ENCODE measurements around the gene GLYR1. TPM values are rescaled to one million over a fixed set of nuclear protein-coding genes. Genes with fewer than 3 reads are reported as not detected.

GLYR1 gene
- total RNA-seq, 2 experiments from 2014 or later: 80.4 to 85.4 TPM

DNA sequence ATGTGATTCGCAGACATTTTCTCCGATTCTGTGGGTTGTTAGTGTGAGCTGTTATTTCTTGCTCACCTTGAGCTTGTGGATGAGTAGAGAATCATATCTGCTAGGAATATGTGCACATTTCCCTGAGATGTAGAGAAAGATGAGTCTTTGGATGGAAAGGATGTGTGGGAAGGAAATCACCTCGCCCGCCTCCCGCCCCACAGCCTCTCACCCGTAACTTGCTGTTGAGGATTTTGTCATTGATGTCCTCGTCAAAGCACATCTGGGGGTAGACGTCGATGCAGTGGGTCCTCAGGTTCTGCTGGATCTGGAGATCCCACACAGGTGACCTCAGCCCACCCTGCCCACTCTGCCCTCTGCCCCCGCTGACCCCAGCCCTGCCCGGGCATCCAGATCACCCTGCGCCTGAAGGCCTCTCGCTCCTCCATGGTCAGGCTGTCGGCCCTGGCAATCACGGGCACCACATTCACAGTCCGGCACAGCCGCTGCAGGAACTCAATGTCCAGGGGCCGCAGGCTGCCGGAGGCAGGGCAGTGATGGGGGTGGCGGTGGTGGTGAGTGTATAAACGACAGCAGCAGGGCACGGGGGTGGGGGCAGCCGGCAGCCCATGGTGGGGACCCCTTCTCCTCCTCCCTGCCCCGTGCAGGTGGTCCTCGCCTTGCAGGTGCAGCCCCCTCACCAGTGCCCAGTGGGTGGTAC, 63.7 kb downstream of the GLYR1 start:
- Mint-ChIP-seq H3K4me1 (no peaks in the 10 kb centered on the region), H3K27ac (no peak overlapping the region), H3K4me3 (no peak overlapping the region), H3K9me3 (no peaks in the 10 kb centered on the region), H3K36me3 (ENCODE audit: low read depth) (no peaks in the 10 kb centered on the region), H3K27me3 (no peaks in the 10 kb centered on the region)
- DNase-seq: no peak
- ChIA-PET POLR2A (no interaction called here), CTCF (no interaction called here)

DNA sequence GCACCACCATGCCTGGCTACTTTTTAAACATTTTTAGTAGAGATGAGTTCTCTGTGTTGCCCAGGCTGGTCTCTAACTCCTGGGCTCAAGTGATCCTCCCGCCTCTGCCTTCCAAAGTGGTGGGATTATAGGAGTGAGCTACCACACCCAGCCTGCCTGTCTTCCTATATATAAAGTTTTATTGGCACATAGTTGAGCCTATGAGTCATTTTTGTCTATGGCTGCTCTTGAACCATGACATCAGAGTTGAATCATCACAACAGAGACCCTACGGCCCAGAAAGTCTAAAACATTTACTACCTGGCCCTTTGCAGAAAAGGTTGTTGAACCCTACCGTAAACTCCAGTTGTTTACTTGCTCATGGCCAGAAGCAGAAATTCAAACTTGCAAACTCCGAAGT, 66.9 kb downstream of the GLYR1 start:
- H3K36me3 Mint-ChIP-seq (ENCODE audit: low read depth): no peaks in the 10 kb centered on the region
- CTCF ChIA-PET: no interaction called here
- no peak for DNase-seq
- H3K4me3 Mint-ChIP-seq: no peak overlapping the region
- H3K9me3 Mint-ChIP-seq: no peaks in the 10 kb centered on the region
- H3K27me3 Mint-ChIP-seq: no peaks in the 10 kb centered on the region
- no peak overlapping the region for H3K27ac Mint-ChIP-seq
- POLR2A ChIA-PET: no interaction called here
- no peaks in the 10 kb centered on the region for H3K4me1 Mint-ChIP-seq

DNA sequence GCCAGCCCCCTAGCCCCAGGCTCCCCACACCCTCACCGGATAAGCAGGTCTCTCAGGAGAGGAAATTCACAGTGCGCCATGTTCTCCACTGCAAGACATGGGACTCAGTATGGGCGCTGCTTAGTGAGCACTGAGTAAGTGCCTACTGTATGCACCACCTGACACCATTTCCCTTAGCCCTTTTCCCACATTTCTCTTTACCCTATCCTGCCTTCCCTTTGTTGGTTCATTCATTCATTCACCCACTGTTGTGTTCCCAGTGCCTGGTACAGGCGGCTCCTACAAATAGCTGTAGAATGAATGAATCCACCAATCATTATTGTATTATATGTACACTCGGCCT, 69.1 kb downstream of the GLYR1 start:
- ChIA-PET CTCF (no interaction called here), POLR2A (no interaction called here)
- Mint-ChIP-seq H3K4me3 (no peak overlapping the region), H3K36me3 (ENCODE audit: low read depth) (no peaks in the 10 kb centered on the region), H3K27ac (no peak overlapping the region), H3K27me3 (no peaks in the 10 kb centered on the region), H3K9me3 (no peaks in the 10 kb centered on the region), H3K4me1 (no peaks in the 10 kb centered on the region)
- DNase-seq: no peak

DNA sequence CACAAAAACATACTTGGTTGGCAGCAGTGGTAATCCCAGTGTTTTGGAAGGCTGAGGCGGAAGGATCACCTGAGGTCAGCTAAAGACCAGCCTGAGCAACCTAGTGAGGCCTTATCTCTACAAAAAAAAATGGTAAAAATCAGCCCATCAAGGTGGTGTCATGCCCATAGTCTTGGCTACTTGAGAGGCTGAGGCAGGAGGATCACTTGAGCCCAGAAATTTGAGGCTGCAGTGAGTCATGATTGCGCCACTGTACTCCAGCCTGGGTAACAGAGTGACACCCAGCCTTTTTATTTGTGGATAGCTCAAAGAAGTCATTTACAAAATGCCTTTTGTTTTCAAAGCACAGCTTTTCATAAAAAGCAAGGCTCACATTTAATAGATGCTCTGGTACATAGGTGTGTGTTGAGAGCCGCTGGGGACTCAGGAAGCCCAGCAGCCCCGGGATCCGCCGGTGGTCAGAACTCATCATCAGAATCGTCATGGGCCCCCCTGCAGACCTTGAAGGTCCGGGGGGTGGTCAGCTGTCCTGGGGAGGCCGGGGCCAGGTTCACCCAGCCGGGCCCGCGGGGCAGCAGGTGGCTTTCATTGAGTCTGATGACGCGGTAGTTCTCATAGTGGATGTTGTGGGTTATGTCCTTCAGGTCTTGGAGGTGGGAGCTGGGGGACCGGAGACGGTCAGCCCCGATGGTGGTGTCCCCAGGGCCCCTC, 69.6 kb downstream of the GLYR1 start:
- Mint-ChIP-seq H3K27me3 (no peaks in the 10 kb centered on the region), H3K9me3 (no peaks in the 10 kb centered on the region), H3K27ac (no peak overlapping the region), H3K36me3 (ENCODE audit: low read depth) (no peaks in the 10 kb centered on the region), H3K4me1 (no peaks in the 10 kb centered on the region), H3K4me3 (no peak overlapping the region)
- ChIA-PET POLR2A (interaction anchor here (1.0 kb wide), 1 partner anchor 9 kb away, joined by 4 read pairs; no protein-coding TSS in a partner anchor), CTCF (interaction anchor here (0.5 kb wide), 1 partner anchor 300 kb away, joined by 4 read pairs; no protein-coding TSS in a partner anchor)
- DNase-seq: no peak

DNA sequence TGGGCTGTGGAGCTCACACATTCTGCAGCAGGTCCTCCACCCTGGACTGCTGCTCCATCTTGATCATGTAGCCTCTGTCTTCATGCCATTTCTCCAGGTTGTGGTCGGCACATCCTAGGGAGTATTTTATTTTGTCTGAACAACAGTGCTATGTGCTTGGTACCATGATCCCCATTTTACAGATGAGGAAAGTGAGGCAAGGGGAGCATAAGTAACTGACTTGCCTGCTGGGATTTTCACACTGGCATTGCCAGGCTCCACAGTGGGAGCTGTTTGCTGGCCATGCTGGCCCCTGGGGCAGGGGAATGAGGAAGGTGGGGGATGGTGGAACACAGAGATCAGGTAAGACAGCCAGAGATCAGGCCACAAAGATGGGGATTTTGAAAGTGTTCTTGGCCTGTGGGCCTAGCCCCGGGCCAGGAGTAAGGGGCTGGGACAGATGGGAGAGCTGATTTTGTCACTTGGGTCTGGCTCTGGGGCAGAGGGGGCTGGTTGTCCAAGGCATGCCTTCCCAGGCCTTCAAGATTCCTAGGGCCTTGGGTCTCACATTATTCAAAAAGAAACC, 70.9 kb downstream of the GLYR1 start:
- Mint-ChIP-seq H3K36me3 (ENCODE audit: low read depth) (no peaks in the 10 kb centered on the region), H3K27ac (no peak overlapping the region), H3K9me3 (no peaks in the 10 kb centered on the region), H3K4me3 (no peak overlapping the region), H3K27me3 (no peaks in the 10 kb centered on the region), H3K4me1 (no peaks in the 10 kb centered on the region)
- no peak for DNase-seq
- ChIA-PET CTCF (no interaction called here), POLR2A (no interaction called here)

DNA sequence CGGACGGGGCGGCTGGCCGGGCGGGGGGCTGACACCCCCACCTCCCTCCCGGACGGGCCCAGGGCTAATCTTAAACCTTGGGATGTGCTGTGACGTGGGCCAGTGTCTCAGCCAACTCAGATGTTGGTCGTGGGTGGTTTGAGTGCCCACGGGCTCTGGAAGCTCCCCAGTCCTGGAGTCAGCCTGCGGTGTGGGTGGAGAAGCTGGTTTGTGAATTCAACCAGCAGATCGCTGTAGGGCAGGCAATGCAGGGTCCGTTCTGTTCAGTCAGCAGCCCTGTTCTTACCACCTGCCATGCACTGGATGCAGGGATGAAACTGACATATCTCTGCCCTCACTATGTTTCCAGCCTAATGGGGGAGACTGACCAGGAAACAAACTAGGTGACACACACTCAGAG, 72.1 kb downstream of the GLYR1 start:
- Mint-ChIP-seq H3K27ac (no peak overlapping the region), H3K4me1 (no peaks in the 10 kb centered on the region), H3K36me3 (ENCODE audit: low read depth) (no peaks in the 10 kb centered on the region), H3K27me3 (no peaks in the 10 kb centered on the region), H3K9me3 (no peaks in the 10 kb centered on the region), H3K4me3 (no peak overlapping the region)
- no peak for DNase-seq
- POLR2A ChIA-PET: no interaction called here
- CTCF ChIA-PET: no interaction called here

DNA sequence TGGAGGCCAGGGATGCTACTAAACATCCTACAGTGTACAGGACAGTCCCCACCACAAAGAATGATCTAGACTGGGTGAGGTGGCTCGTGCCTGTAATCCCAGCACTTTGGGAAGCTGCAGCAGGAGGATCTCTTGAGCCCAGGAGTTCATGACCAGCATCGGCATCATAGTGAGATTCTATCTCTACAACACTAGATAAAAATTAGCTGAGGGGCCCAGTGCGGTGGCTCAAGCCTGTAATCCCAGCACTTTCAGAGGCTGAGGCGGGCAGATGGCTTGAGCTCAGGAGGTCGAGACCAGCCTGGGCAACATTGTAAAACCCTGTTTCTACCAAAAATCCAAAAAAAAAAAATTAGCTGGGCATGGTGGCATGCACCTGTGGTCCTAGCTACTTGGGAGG, 74.7 kb downstream of the GLYR1 start:
- H3K9me3 Mint-ChIP-seq: no peaks in the 10 kb centered on the region
- no peak overlapping the region for H3K4me3 Mint-ChIP-seq
- H3K27me3 Mint-ChIP-seq: no peaks in the 10 kb centered on the region
- POLR2A ChIA-PET: interaction anchor here (0.9 kb wide), 1 partner anchor 23 kb away, joined by 3 read pairs; the partner anchor contains the start of gene SMIM22
- H3K36me3 Mint-ChIP-seq (ENCODE audit: low read depth): no peaks in the 10 kb centered on the region
- CTCF ChIA-PET: no interaction called here
- DNase-seq: no peak
- H3K27ac Mint-ChIP-seq: no peak overlapping the region
- H3K4me1 Mint-ChIP-seq: peaks cover 20% of the 10 kb centered on the region

DNA sequence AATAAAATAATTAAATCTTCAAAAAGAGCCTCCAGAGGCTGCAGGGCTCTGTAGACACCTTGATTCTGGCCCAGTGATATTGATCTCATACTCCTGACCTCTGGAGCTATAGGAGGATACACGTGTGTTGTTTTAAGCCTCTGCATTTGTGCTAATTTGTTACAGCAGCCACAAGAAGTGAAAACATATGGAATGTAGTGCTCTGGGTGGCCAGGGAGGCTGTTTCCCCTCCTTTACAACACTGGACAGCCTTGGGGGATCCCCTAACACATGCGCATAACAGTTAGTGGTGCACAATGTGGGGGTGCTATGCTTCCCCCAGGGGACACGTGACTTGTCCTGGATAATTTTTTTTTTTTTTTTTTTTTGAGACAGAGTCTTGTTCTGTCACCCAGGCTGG, 75.4 kb downstream of the GLYR1 start:
- ChIA-PET CTCF (no interaction called here), POLR2A (no interaction called here)
- no peak overlapping the region for H3K27ac Mint-ChIP-seq
- no peak overlapping the region for H3K4me3 Mint-ChIP-seq
- H3K36me3 Mint-ChIP-seq (ENCODE audit: low read depth): peaks cover 2% of the 10 kb centered on the region
- no peak for DNase-seq
- H3K4me1 Mint-ChIP-seq: peaks cover 23% of the 10 kb centered on the region
- H3K27me3 Mint-ChIP-seq: no peaks in the 10 kb centered on the region
- no peaks in the 10 kb centered on the region for H3K9me3 Mint-ChIP-seq

DNA sequence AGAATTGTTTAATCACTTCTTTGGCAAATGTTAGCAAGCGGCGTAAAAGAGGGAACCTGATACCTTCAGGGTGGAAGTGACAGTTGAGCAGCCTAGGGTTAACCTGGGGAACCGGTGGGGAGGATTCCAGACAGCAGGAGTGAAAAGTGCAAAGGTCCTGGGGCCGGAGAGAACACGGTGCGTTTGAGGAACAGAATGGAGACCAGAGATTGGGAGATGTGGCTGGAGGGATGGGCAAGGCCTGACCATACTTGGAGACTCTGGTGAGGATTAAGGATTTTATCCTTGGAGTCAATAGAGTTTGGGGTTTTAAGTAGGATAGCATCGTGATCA, 77.8 kb downstream of the GLYR1 start:
- DNase-seq: no peak
- Mint-ChIP-seq H3K36me3 (ENCODE audit: low read depth) (peaks cover 5% of the 10 kb centered on the region), H3K9me3 (no peaks in the 10 kb centered on the region), H3K27me3 (no peaks in the 10 kb centered on the region), H3K4me3 (peak overlapping the region; percentile 89), H3K4me1 (peaks cover 31% of the 10 kb centered on the region), H3K27ac (no peak overlapping the region)
- POLR2A ChIA-PET: interaction anchor here (1.3 to 3.8 kb wide), 3 partner anchors 19 to 35 kb away, joined by 3 to 24 read pairs (median 6); partner anchors contain the start of genes ANKS3, DNAAF8 and SEPTIN12
- CTCF ChIA-PET: interaction anchor here (2.2 kb wide), 1 partner anchor 35 kb away, joined by 12 read pairs; the partner anchor contains the start of genes ANKS3 and DNAAF8

DNA sequence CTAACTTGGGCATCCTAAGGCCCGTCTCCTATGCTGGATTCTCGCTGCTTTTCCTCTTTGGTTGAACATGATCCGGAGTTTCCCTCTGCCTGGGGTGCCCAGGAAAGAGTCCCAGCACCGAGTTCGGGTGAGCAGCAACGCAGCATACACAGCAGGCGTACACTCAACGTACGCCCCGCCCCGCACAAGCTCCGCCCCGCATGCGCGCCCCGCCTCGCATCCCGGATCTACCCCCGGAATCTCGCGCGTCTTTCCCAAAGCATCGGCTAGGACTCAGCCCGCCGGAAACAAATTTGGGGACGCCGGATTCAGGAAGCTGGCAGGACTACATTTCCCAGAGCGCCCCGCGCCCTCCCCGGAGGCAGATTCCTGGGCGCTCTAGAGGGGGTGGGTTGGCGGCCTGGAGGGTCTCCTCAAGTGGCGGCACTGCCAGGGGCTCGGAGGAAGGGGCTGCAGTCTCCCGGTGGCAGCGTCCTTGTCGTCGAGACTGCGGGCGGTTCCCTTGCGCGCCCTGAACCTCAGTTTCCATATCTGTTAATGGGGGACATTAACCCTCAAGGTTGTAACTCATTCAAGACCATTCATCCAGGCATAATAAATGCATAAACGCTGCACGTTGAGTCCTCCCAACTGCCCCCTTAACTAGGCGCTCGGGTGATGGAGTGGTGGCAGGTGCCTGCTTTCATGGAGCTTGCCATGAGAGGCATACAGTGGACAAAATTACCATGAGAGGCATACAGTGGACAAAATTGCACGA, 78.4 kb downstream of the GLYR1 start:
- H3K4me3 Mint-ChIP-seq: peak overlapping the region; percentile 89
- H3K36me3 Mint-ChIP-seq (ENCODE audit: low read depth): peaks cover 9% of the 10 kb centered on the region
- peak overlapping the region; percentile 92 for H3K27ac Mint-ChIP-seq
- CTCF ChIA-PET: interaction anchor here (0.8 to 2.2 kb wide), 2 partner anchors 34 to 145 kb away, joined by 3 to 12 read pairs; partner anchors contain the start of genes ANKS3, DNAAF8 and MGRN1
- peaks cover 33% of the 10 kb centered on the region for H3K4me1 Mint-ChIP-seq
- peak; percentile 87 for DNase-seq
- H3K9me3 Mint-ChIP-seq: no peaks in the 10 kb centered on the region
- no peaks in the 10 kb centered on the region for H3K27me3 Mint-ChIP-seq
- POLR2A ChIA-PET: interaction anchor here (0.9 to 3.8 kb wide), 7 partner anchors 8 to 94 kb away, joined by 3 to 24 read pairs (median 4); partner anchors contain the start of genes ANKS3, DNAAF8, GLYR1 and SEPTIN12

DNA sequence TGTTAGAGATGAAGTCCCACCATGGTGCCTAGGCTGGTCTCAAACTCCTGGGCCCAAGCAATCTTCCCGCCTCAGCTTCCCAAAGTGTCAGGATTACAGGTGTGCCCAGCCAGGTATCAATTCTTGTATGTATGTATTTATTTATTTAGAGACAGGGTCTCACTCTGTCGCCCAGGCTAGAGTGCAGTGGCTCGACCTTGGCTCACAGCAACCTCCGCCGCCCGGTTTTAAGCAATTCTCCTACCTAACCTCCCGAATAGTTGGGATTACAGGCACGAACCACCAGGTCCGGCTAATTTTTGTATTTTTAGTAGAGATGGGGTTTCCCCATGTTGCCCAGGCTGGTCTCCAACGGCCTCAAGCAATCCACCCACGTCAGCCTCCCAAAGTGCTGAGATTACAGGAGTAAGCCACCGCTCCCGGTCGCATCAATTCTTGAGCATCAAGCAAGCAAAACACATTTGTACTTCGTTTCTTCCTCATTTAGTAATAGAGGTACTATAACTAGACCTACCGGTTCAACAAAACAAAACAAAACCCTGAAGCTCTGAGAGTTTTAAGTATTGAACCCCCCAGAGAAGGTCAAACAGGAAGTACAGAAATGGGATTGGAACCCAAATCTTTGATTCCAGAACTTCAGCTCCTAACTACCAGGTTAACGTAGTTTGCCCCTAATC, 79.1 kb downstream of the GLYR1 start:
- CTCF ChIA-PET: interaction anchor here (0.8 to 2.2 kb wide), 3 partner anchors 24 to 144 kb away, joined by 3 to 12 read pairs (median 3); partner anchors contain the start of genes ANKS3, DNAAF8 and MGRN1
- Mint-ChIP-seq H3K27me3 (no peaks in the 10 kb centered on the region), H3K4me3 (peak overlapping the region; percentile 89), H3K4me1 (peaks cover 34% of the 10 kb centered on the region), H3K9me3 (no peaks in the 10 kb centered on the region), H3K27ac (peak overlapping the region; percentile 92), H3K36me3 (ENCODE audit: low read depth) (peaks cover 9% of the 10 kb centered on the region)
- POLR2A ChIA-PET: interaction anchor here (0.9 to 3.8 kb wide), 7 partner anchors 9 to 95 kb away, joined by 3 to 24 read pairs (median 4); partner anchors contain the start of genes ANKS3, DNAAF8, GLYR1 and SEPTIN12
- DNase-seq: peak; percentile 36

DNA sequence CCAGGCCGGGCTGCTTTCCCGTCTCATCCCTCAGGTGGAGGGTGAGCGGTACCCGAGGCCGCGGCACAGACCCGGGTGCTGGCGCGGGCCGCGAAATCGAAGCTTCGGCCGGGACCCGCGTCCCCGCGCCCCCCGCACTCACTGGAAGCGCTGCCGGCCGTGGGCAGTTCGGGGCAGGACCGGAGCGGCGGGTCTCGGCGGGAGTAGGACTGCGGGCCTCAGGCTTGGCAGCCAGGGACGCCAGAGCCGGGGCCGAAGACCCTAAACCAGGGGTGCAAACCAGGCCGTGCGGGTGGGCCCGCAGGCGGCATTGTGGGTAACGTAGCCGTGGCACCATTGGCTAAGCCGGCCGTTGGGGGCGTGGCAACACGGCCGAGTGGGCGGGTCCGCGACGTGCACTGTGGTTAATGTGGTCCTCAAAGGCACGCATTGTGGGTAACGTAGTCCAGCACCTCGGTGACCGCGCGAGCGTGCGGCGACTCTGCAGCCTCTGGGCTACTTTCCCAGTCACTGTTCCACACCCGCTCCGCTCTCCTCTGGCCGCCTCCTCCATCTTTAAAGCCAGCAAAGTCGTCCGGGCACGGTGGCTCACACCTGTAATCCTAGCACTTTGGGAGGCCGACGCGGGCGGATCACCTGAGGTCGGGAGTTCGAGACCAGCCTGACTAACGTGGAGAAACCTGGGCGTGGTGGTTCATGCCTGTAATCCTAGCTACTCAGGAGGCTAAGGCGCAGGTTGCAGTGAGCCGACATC, 80.0 kb downstream of the GLYR1 start, which contains the start of gene ZNF500:
Gene ZNF500, minus strand, starts transcription at position 288 of the 754 bp plus-strand sequence. CDS start 1,184 bp downstream, outside the sequence.
- H3K36me3 Mint-ChIP-seq (ENCODE audit: low read depth): peaks cover 16% of the 10 kb centered on the region
- H3K27me3 Mint-ChIP-seq: no peaks in the 10 kb centered on the region
- DNase-seq: peak; percentile 96
- no peaks in the 10 kb centered on the region for H3K9me3 Mint-ChIP-seq
- CTCF ChIA-PET: interaction anchor here (1.0 to 1.9 kb wide), 3 partner anchors 25 to 61 kb away, joined by 3 to 7 read pairs (median 3); partner anchors contain the start of genes ANKS3 and DNAAF8
- H3K4me3 Mint-ChIP-seq: peak within 1 kb of the TSS; percentile 89
- H3K27ac Mint-ChIP-seq: peak within 1 kb of the TSS; percentile 92
- H3K4me1 Mint-ChIP-seq: peaks cover 36% of the 10 kb centered on the region
- POLR2A ChIA-PET: interaction anchor here (0.7 to 3.8 kb wide), 4 partner anchors 33 to 151 kb away, joined by 3 to 24 read pairs (median 8); partner anchors contain the start of genes ANKS3, DNAAF8, GLYR1 and NUDT16L1
